ENCODE results near the gene GATA6. TPM values are rescaled to one million over a fixed set of nuclear protein-coding genes. Genes with fewer than 3 reads are reported as not detected.
A peak's percentile ranks its signal among the peaks of the same experiment; 100 is the strongest.

The GATA6 gene
- total RNA-seq, 1 experiment from 2014 or later = 3.3 TPM

DNA sequence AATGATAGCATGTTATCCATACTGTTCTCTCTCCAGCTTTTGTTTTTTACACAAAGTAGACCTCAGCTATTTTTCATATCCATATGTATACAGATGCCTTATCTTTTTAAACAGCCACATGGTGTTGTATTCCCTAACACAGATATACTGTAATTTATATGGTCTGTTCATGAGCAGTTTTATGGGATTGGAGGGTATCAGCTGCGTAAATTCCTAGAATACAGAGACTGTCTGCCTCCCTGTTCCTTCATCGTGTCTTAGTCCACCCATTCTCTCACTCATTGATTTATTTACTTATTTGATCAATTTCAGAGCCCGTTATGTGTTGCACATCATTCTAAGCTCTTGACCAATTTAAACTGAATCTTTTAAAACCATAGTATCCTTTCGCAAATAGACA is 80.6 kb downstream of the GATA6 start:
- BruUV-seq (replicated peaks) = no TSS peak
- H4K20me1 ChIP-seq (ENCODE audit: insufficient read depth) = no peaks in the 10 kb centered on the region
- H3K79me2 ChIP-seq (ENCODE audit: insufficient read depth, low read length) = no peaks in the 10 kb centered on the region
- H3K9me3 ChIP-seq (ENCODE audit: control insufficient read depth in 1 of 2, insufficient read depth in 1 of 2, low read depth in 1 of 2, low read length in 2 of 2) = no peaks in the 10 kb centered on the region
- POLR2A ChIA-PET = no interaction called here
- H3K4me1 ChIP-seq (ENCODE audit: control insufficient read depth in 1 of 2, insufficient read depth in 2 of 2, low read length in 2 of 2) = peaks cover 9 to 15% of the 10 kb centered on the region in 2 experiments
- 0 out of 4 replicates have a peak overlapping the region, but pooled peaks of 1 of the 2 experiments have one; percentile 24 for H3K4me3 ChIP-seq (replicated peaks in 1 of 2; ENCODE audit: low read depth in 1 of 2, low read length in 2 of 2)
- no peak overlapping the region for H3K9ac ChIP-seq (ENCODE audit: low read length)
- peak overlapping the region; percentile 66 for H3K4me2 ChIP-seq (ENCODE audit: low read length)
- no peaks in the 10 kb centered on the region for H3K9me2 ChIP-seq (ENCODE audit: insufficient read depth)
- TF ChIP-seq ZNF274 (IDR thresholded peaks at IDR 0.05; ENCODE audit: low read depth, low read length) (no peak), ELF1 (IDR thresholded peaks at IDR 0.05; ENCODE audit: borderline replicate concordance, low read depth) (no peak), POLR2A (IDR thresholded peaks at IDR 0.05; ENCODE audit: borderline replicate concordance, extremely low read depth, insufficient read depth, insufficient read length) (no peak), RAD21 (IDR thresholded peaks at IDR 0.05; ENCODE audit: low read depth) (no peak), POLR2AphosphoS5 (IDR thresholded peaks at IDR 0.05; ENCODE audit: low read depth, low read length) (no peak), TCF7L2 (IDR thresholded peaks at IDR 0.05; ENCODE audit: borderline replicate concordance, extremely low read depth, insufficient read depth, insufficient read length) (no peak), EZH2phosphoT487 (IDR thresholded peaks at IDR 0.05; ENCODE audit: borderline replicate concordance) (no peak), SIN3A (IDR thresholded peaks at IDR 0.05; ENCODE audit: low read depth) (no peak), SRF (IDR thresholded peaks at IDR 0.05; ENCODE audit: low read depth) (no peak), CBX3 (IDR thresholded peaks at IDR 0.05; ENCODE audit: low read depth) (no peak), JUND (IDR thresholded peaks at IDR 0.05) (no peak), SP1 (IDR thresholded peaks at IDR 0.05; ENCODE audit: low read depth) (no peak), ZFX (IDR thresholded peaks at IDR 0.05) (no peak)
- TF ChIP-seq, protein P1, sequence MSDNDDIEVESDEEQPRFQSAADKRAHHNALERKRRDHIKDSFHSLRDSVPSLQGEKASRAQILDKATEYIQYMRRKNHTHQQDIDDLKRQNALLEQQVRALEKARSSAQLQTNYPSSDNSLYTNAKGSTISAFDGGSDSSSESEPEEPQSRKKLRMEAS (IDR thresholded peaks at IDR 0.05) = no peak
- no peaks in the 10 kb centered on the region for H3K36me3 ChIP-seq (ENCODE audit: control insufficient read depth in 1 of 2, insufficient read depth in 2 of 2, low read length in 2 of 2)
- H2AFZ ChIP-seq (ENCODE audit: low read depth, low read length, poor library complexity, severe bottlenecking) = peak overlapping the region; percentile 85
- RAD21 ChIA-PET (ENCODE audit: low non-redundant PET in 1 of 2, low total read pairs in 2 of 2, uncharacterized antibody in 2 of 2, unreplicated experiment in 2 of 2) = no interaction called here
- intact Hi-C loops (cut with micrococcal nuclease) = no loop called here
- CTCF ChIA-PET = no interaction called here
- no peak overlapping the region for H3K27ac ChIP-seq (ENCODE audit: low read depth, low read length)
- ATAC-seq = no peak
- DNase-seq (ENCODE audit: low read depth, low spot score) = no peak
- no peaks in the 10 kb centered on the region for H3K27me3 ChIP-seq (ENCODE audit: insufficient read depth, low read length)

DNA sequence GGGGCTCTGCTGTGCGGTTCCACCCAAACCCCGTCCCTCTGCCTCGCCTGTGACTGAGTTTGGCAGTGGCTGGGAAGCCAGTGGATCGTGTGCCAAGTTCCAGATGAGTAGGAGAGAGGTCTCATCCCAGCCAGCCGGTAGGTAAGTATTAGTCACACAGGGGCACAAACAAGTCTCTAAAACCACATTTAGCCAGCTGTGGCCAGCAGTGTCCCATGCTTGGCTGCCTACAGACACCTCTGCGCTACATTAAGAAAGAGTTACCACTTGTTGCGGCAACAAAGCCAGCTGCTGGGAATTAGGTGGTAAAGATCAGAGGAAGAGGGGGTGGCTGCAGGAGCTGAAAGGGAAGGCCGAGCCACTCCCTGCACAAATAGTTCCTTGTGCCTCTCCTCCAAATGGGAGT is 81.2 kb downstream of the GATA6 start:
- CTCF ChIA-PET = no interaction called here
- POLR2A ChIA-PET = no interaction called here
- intact Hi-C loops (cut with micrococcal nuclease) = no loop called here
- Histone ChIP-seq H3K9ac (ENCODE audit: low read length) (no peak overlapping the region), H3K79me2 (ENCODE audit: insufficient read depth, low read length) (no peaks in the 10 kb centered on the region), H4K20me1 (ENCODE audit: insufficient read depth) (no peaks in the 10 kb centered on the region), H3K4me3 (replicated peaks in 1 of 2; ENCODE audit: low read depth in 1 of 2, low read length in 2 of 2) (peak overlapping the region in 1 of 2 experiments; percentile 24; a peak in 1 of 4 replicates), H3K4me2 (ENCODE audit: low read length) (peak overlapping the region; percentile 66), H3K9me2 (ENCODE audit: insufficient read depth) (no peaks in the 10 kb centered on the region), H3K27me3 (ENCODE audit: insufficient read depth, low read length) (no peaks in the 10 kb centered on the region), H2AFZ (ENCODE audit: low read depth, low read length, poor library complexity, severe bottlenecking) (peak overlapping the region; percentile 85), H3K36me3 (ENCODE audit: control insufficient read depth in 1 of 2, insufficient read depth in 2 of 2, low read length in 2 of 2) (no peaks in the 10 kb centered on the region), H3K27ac (ENCODE audit: low read depth, low read length) (no peak overlapping the region), H3K4me1 (ENCODE audit: control insufficient read depth in 1 of 2, insufficient read depth in 2 of 2, low read length in 2 of 2) (peaks cover 9 to 15% of the 10 kb centered on the region in 2 experiments), H3K9me3 (ENCODE audit: control insufficient read depth in 1 of 2, insufficient read depth in 1 of 2, low read depth in 1 of 2, low read length in 2 of 2) (no peaks in the 10 kb centered on the region)
- ATAC-seq (peak; percentile 94), DNase-seq (ENCODE audit: low read depth, low spot score) (peak; percentile 74)
- RAD21 ChIA-PET (ENCODE audit: low non-redundant PET in 1 of 2, low total read pairs in 2 of 2, uncharacterized antibody in 2 of 2, unreplicated experiment in 2 of 2) = no interaction called here
- BruUV-seq (replicated peaks) = no TSS peak
- TF ChIP-seq EZH2phosphoT487 (IDR thresholded peaks at IDR 0.05; ENCODE audit: borderline replicate concordance) = no peak
- TF ChIP-seq SP1 (IDR thresholded peaks at IDR 0.05; ENCODE audit: low read depth) = peak; percentile 61
- TF ChIP-seq, protein P2, sequence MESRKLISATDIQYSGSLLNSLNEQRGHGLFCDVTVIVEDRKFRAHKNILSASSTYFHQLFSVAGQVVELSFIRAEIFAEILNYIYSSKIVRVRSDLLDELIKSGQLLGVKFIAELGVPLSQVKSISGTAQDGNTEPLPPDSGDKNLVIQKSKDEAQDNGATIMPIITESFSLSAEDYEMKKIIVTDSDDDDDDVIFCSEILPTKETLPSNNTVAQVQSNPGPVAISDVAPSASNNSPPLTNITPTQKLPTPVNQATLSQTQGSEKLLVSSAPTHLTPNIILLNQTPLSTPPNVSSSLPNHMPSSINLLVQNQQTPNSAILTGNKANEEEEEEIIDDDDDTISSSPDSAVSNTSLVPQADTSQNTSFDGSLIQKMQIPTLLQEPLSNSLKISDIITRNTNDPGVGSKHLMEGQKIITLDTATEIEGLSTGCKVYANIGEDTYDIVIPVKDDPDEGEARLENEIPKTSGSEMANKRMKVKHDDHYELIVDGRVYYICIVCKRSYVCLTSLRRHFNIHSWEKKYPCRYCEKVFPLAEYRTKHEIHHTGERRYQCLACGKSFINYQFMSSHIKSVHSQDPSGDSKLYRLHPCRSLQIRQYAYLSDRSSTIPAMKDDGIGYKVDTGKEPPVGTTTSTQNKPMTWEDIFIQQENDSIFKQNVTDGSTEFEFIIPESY (IDR thresholded peaks at IDR 0.05; ENCODE audit: extremely low read depth, insufficient replicate concordance, low read length) = no peak
- TF ChIP-seq YY1 (IDR thresholded peaks at IDR 0.05; ENCODE audit: extremely low read depth, insufficient replicate concordance, low read depth, low read length) = no peak
- TF ChIP-seq RAD21 (IDR thresholded peaks at IDR 0.05; ENCODE audit: low read depth) = peak; percentile 39
- TF ChIP-seq, protein P3, sequence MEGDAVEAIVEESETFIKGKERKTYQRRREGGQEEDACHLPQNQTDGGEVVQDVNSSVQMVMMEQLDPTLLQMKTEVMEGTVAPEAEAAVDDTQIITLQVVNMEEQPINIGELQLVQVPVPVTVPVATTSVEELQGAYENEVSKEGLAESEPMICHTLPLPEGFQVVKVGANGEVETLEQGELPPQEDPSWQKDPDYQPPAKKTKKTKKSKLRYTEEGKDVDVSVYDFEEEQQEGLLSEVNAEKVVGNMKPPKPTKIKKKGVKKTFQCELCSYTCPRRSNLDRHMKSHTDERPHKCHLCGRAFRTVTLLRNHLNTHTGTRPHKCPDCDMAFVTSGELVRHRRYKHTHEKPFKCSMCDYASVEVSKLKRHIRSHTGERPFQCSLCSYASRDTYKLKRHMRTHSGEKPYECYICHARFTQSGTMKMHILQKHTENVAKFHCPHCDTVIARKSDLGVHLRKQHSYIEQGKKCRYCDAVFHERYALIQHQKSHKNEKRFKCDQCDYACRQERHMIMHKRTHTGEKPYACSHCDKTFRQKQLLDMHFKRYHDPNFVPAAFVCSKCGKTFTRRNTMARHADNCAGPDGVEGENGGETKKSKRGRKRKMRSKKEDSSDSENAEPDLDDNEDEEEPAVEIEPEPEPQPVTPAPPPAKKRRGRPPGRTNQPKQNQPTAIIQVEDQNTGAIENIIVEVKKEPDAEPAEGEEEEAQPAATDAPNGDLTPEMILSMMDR (IDR thresholded peaks at IDR 0.05 in 2 of 3, conservative IDR thresholded peaks at IDR 0.05 in 1 of 3; ENCODE audit: borderline replicate concordance in 1 of 3, insufficient read depth in 1 of 3, low read depth in 2 of 3, low read length in 2 of 3) = no peak
- peak; percentile 84 for TF ChIP-seq CEBPB (IDR thresholded peaks at IDR 0.05; ENCODE audit: low read depth)
- peak; percentile 63 for TF ChIP-seq FOSL1 (IDR thresholded peaks at IDR 0.05; ENCODE audit: low read depth)
- no peak for TF ChIP-seq ZFX (IDR thresholded peaks at IDR 0.05)
- no peak for TF ChIP-seq ZNF274 (IDR thresholded peaks at IDR 0.05; ENCODE audit: low read depth, low read length)

Measured in HCT116 (cell line).